ENCODE data around the gene FUT8. TPM values are rescaled to one million over a fixed set of nuclear protein-coding genes. Genes with fewer than 3 reads are reported as not detected.

The FUT8 gene
- total and polyA plus RNA-seq, 2 of the 8 experiments (the other 6 are each of a cell fraction or from before 2014, with no cell fraction given) = 10.5 to 25.1 TPM

DNA sequence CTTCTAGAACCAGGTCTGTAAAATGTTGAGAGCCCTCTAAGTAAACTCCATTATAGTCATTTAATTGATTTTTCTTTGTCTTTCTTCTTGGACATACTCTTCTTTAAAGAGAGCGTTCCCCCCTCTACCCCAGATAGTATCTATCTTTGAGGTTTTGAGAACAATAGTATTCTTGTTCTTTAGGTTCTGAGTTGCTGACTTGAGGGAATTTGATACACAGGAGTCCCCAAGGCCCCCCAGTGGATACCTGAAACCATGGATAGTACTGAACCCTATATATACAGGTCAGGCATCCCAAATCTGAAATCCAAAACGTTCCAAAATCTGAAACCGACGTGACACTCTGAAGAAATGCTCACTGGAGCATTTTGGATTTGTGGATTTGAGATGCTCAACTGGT, 65.5 kb downstream of the FUT8 start:
- Histone ChIP-seq H4K91ac (replicated peaks; ENCODE audit: insufficient read length, low read length) (no peak overlapping the region), H4K20me1 (replicated peaks in 1 of 2; ENCODE audit: control insufficient read depth in 1 of 2, insufficient read depth in 2 of 2, low read length in 2 of 2) (peaks cover 0 to 3% of the 10 kb centered on the region in 2 experiments), H3K4me2 (ENCODE audit: insufficient read depth in 1 of 2, low read depth in 2 of 2, low read length in 2 of 2) (no peak overlapping the region), H2AFZ (ENCODE audit: low read length) (no peak overlapping the region), H3K23me2 (ENCODE audit: low read depth, low read length) (no peaks in the 10 kb centered on the region), H4K8ac (ENCODE audit: extremely low read depth, insufficient read depth, low read length) (no peak overlapping the region), H3K27ac (ENCODE audit: low read depth, low read length) (no peak overlapping the region), H3K27me3 (replicated peaks in 1 of 4; ENCODE audit: control insufficient read depth in 3 of 4, extremely low read depth in 1 of 4, insufficient read depth in 3 of 4, low read length in 3 of 4) (no peaks in the 10 kb centered on the region), H2BK5ac (ENCODE audit: low read depth, low read length) (no peak overlapping the region), H3K56ac (replicated peaks; ENCODE audit: insufficient read length, low read depth, low read length) (no peak overlapping the region), H3K79me2 (ENCODE audit: control insufficient read depth in 1 of 2, insufficient read depth in 2 of 2, low read length in 2 of 2) (no peaks in the 10 kb centered on the region), H3K14ac (ENCODE audit: insufficient read length) (no peak overlapping the region), H3K23ac (ENCODE audit: insufficient read length) (no peak overlapping the region), H2BK120ac (replicated peaks; ENCODE audit: low read depth, low read length) (no peak overlapping the region), H2BK20ac (ENCODE audit: low read length) (no peak overlapping the region), H2BK15ac (ENCODE audit: low read length) (no peak overlapping the region), H3K4me1 (replicated peaks in 1 of 4; ENCODE audit: control insufficient read depth in 3 of 4, insufficient read depth in 4 of 4, low read length in 3 of 4) (peaks cover 0 to 7% (median under 1%) of the 10 kb centered on the region in 4 experiments; a peak in 4 of 7 replicates), H3K9ac (replicated peaks in 1 of 4; ENCODE audit: extremely low read depth in 1 of 4, low read depth in 3 of 4, low read length in 3 of 4) (no peak overlapping the region), H4K5ac (ENCODE audit: insufficient read length, low read depth, low read length) (no peak overlapping the region), H3K4me3 (ENCODE audit: extremely low read depth in 1 of 4, insufficient read depth in 2 of 4, low read depth in 3 of 4, low read length in 4 of 4) (no peak overlapping the region), H3K4ac (replicated peaks; ENCODE audit: insufficient read length, low read depth, low read length) (no peak overlapping the region), H2AK5ac (ENCODE audit: low read depth, low read length) (no peak overlapping the region), H3K9me3 (ENCODE audit: insufficient read depth in 2 of 2, low read depth in 1 of 2, low read length in 1 of 2) (no peaks in the 10 kb centered on the region), H3K36me3 (ENCODE audit: control insufficient read depth in 2 of 4, insufficient read depth in 4 of 4, low read length in 3 of 4) (no peaks in the 10 kb centered on the region; a peak in 1 of 8 replicates), H3K79me1 (ENCODE audit: low read depth, low read length) (no peaks in the 10 kb centered on the region), H2BK12ac (ENCODE audit: low read depth, low read length) (no peak overlapping the region), H3K18ac (ENCODE audit: extremely low read depth, low read length) (no peak overlapping the region)
- 85% methylated on average over 4 of the region's 4 CpGs; no CpG with 5 or more reads in 1 of the 2 experiments for WGBS, 2 experiments (ENCODE audit: extremely low coverage in 1 of 2, insufficient coverage in 1 of 2, insufficient read length in 1 of 2, insufficient replicate concordance in 2 of 2, low coverage in 1 of 2, low lambda C conversion rate in 2 of 2, missing lambda C conversion rate in 1 of 2)
- no peak for FAIRE-seq
- ChIA-PET POLR2A (ENCODE audit: partially characterized antibody) (no interaction called here), CTCF (ENCODE audit: partially characterized antibody) (interaction anchor here (1.1 to 1.3 kb wide), 2 partner anchors 9 to 350 kb away, joined by 3 to 4 read pairs; no protein-coding TSS in a partner anchor)
- DNase-seq (ENCODE audit: low read depth in 1 of 2, low spot score in 2 of 2) = no peak
- TF ChIP-seq NANOG (IDR thresholded peaks at IDR 0.05; ENCODE audit: insufficient read depth, low read depth, low read length, poor library complexity, severe bottlenecking) = no peak
- TF ChIP-seq FOSL1 (IDR thresholded peaks at IDR 0.05; ENCODE audit: insufficient read depth, low read depth, low read length) = no peak
- no peak for TF ChIP-seq BACH1 (IDR thresholded peaks at IDR 0.05; ENCODE audit: low read length)
- TF ChIP-seq ATF3 (IDR thresholded peaks at IDR 0.05; ENCODE audit: insufficient read depth, low read depth, low read length) = no peak
- no peak for TF ChIP-seq SAP30 (IDR thresholded peaks at IDR 0.05; ENCODE audit: insufficient read depth, insufficient replicate concordance, low read length)

Data from H1 (cell line).